HUDEP-2 (cell line): ENCODE measurements around the gene HNRNPA1.
"Not testable (repeated sequence)": the region's sequence is repeated elsewhere in the genome, so short reads cannot be mapped to it uniquely, and the experiment has no call there.

Experiments used
- DNase-seq, 76 experiments: peaks; one replicate each; lab custom pipeline; 2025; ENCODE audit not compliant: unreplicated experiment in 76 of 76; lab: John Stamatoyannopoulos, UW

The HNRNPA1 gene

GRCh38 chr12:54280468-54281260 lies at the start of gene HNRNPA1:
Gene HNRNPA1, plus strand, starts transcription at chr12:54280726. Its CDS starts 82 bp downstream, at chr12:54280808.
- DNase-seq = peak in 75 of 76 experiments; percentile 67 to 99 (median 96)

GRCh38 chr12:54231269-54231668 lies 49.3 kb upstream of the HNRNPA1 start:
- not testable (repeated sequence) for DNase-seq

DNA sequence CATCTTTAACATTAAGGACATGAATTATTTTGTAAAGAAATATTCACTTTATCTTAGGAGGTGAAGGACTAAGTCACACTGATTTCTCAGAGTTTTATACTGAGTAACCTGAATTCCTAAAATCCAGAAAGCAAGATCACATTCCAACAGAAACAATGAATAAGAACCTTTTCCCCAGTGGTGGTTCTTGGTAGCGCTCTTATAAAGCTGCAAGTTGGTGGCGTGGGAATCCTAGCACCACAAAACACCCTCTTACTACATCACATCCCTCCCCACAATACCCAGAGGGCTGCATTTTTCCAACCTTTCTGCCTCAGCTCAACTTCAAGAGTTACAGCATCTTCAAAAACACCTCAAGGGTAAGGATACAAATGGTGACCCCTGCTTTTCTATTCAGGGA lies 47.7 kb upstream of the HNRNPA1 start:
- no peak for DNase-seq

- no peak for DNase-seq
These were observed 42.0 kb upstream of the HNRNPA1 start for GRCh38 chr12:54238531-54238930.

- no peak for DNase-seq
These were observed 40.9 kb upstream of the HNRNPA1 start for GRCh38 chr12:54239620-54240019.

GRCh38 chr12:54240129-54240528 lies 40.4 kb upstream of the HNRNPA1 start:
- DNase-seq = no peak

- DNase-seq = no peak
These were observed 39.4 kb upstream of the HNRNPA1 start for GRCh38 chr12:54240971-54241588.

- no peak for DNase-seq
These were observed 34.4 kb upstream of the HNRNPA1 start for GRCh38 chr12:54246011-54246641.

DNA sequence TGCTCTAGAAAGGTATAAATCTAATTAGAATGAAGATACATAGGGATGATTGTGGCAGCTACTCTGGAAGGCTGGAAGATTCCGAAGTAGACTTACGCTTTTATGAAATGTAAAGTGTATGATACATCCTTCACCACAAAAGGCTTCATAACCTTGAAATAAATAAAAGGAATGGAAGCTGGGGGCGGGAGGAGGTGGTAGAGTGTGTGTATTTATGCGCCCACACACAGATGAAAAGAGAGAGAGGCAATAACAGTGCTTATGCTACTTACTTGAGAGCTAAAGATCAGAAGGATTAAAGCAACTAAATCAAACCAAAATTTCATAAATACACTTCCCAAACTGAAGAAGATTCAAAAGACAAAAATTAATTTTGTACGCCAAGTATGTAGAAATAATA lies 31.0 kb upstream of the HNRNPA1 start:
- DNase-seq = no peak

DNA sequence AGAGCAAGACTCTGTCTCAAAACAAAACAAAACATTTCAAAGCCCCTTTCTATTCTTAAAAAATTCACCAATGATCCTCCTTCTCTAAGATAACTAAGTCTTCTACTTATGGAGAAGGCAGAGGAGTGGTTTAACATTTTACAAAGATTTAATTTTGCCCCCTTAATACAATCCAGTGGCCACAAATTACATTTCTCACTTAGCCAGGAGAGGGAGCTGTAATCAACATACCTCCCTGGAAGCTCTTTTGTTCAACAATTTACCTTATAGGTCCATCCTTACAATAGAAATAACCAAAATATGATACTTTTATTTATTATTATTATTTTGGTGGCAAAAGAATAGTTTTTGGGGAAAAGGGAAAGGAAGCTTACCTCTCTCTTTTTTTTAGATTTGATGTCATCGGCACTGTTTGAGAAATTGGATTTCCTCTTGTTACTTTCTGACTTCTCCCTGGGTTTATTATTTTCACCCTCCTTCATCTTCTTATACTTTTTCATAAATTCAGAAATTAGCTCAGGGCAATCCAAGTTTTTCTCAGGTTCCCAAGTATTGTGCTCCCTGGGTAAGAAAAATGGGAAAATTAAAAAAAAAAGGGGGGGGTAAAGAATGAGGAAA lies 28.8 kb upstream of the HNRNPA1 start:
- peak in 24 of 76 experiments; percentile 1 to 59 (median 24) for DNase-seq

DNA sequence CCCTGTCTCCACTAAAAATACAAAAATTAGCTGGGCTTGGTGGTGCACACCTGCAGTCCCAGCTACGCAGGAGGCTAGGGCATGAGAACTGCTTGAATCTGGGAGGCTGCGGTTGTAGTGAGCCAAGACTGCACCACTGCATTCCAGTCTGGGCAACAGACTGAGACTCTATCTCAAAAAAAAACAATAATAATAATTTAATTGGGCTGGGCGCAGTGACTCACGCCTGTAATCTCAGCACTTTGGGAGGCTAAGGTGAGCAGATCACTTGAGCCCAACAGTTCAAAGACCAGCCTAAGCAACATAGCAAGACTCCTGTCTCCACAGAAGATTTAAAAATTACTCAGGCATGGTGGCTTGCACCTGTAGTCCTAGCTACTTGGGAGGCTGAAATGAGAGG lies 27.3 kb upstream of the HNRNPA1 start:
- no peak for DNase-seq

- DNase-seq = no peak
These were observed 23.2 kb upstream of the HNRNPA1 start for GRCh38 chr12:54257332-54257731.

DNA sequence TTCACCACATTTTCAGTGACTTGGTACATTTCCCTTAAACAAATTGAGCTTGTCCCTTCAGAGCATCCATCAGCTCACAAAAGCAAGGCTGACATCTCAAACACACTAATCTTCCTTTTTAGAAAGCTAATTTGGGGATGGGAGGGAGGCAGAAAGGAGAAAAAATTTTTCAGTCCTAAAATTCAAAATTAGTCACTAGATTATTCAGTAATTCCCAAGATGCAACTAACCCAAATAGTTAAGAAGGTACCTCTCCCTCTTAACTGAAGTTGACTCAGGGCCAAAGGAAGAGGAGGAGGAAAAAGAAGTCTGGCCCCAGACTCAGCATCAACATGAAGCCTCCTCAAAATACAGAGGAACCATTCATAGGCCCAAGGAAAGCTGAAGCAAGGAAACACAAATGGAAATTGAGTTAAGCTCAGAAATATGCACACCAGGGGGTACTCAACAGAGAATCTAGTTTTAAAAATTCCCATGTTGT lies 22.3 kb upstream of the HNRNPA1 start:
- DNase-seq = no peak

- peak in 70 of 76 experiments; percentile 3 to 80 (median 50) for DNase-seq
These were observed 21.1 kb upstream of the HNRNPA1 start for GRCh38 chr12:54259194-54260011.

GRCh38 chr12:54261815-54262402 lies 18.6 kb upstream of the HNRNPA1 start:
- DNase-seq = no peak

GRCh38 chr12:54262403-54262925 lies 18.1 kb upstream of the HNRNPA1 start:
- peak in 12 of 76 experiments; percentile 4 to 44 (median 16) for DNase-seq

DNA sequence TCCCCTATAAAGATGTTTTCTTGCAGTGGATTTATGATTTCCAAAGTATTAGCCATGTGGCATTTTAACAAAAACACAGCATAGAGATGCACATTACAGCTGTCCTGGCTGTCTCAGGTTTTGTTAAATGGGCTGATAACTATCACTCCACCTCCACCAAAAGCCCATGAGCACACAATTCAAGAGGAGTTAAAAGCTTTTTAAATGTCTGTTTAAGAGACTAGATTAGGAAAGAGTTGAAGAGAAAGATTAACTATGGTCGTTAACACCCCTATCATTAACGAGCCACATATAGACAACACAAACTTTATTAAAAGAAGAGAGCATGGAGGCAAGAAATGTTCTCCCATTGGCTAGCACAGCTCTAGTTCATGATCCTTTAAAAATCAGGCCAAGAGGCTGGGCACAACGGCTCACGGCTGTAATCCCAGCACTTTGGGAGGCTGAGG lies 15.1 kb upstream of the HNRNPA1 start:
- DNase-seq = no peak

GRCh38 chr12:54266852-54267251 lies 13.7 kb upstream of the HNRNPA1 start:
- DNase-seq = no peak

GRCh38 chr12:54270345-54270744 lies 10.2 kb upstream of the HNRNPA1 start:
- no peak for DNase-seq
